ENCODE data around the gene BIRC6. TPM values are rescaled to one million over a fixed set of nuclear protein-coding genes. Genes with fewer than 3 reads are reported as not detected.
"Not testable (repeated sequence)": the region's sequence is repeated elsewhere in the genome, so short reads cannot be mapped to it uniquely, and the experiment has no call there.

Gene BIRC6
- polyA plus RNA-seq, 2 donors, result 10.8 to 16.2 TPM

DNA sequence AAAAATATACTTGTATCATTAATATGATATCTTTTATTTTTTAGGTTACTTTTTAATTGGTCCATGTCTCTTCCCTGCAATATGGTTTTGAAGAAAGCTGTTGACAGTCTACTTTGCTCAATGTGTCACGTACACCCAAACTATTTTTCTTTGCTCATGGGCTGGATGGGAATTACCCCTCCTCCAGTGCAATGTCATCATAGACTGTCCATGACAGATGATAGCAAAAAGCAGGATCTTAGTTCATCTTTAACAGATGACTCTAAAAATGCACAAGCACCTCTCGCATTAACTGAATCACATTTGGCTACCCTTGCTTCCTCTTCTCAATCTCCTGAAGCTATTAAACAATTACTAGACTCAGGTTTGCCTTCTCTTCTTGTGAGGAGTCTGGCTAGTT lies 158.1 kb downstream of the BIRC6 start:
- no peaks in the 10 kb centered on the region for H3K9me3 ChIP-seq (ENCODE audit: control insufficient read depth in 2 of 2, insufficient read depth in 1 of 2, low read depth in 1 of 2, low read length in 1 of 2)
- H3K27me3 ChIP-seq (ENCODE audit: control insufficient read depth in 1 of 2, insufficient read depth in 2 of 2, low read length in 2 of 2), result no peaks in the 10 kb centered on the region
- H3K27ac ChIP-seq (ENCODE audit: low read depth in 2 of 2, low read length in 1 of 2), result no peak overlapping the region
- no peak overlapping the region for H3K4me3 ChIP-seq (ENCODE audit: low read depth in 1 of 2, low read length in 2 of 2)
- no peaks in the 10 kb centered on the region for H3K4me1 ChIP-seq (ENCODE audit: control insufficient read depth in 2 of 2, insufficient read depth in 2 of 2, low read length in 1 of 2)
- peaks cover 7 to 16% of the 10 kb centered on the region in 2 donors for H3K36me3 ChIP-seq (ENCODE audit: control insufficient read depth in 2 of 2, insufficient read depth in 2 of 2, low read length in 1 of 2)
- 94 to 95% methylated on average over 2 of the region's 2 CpGs for WGBS, 2 donors

DNA sequence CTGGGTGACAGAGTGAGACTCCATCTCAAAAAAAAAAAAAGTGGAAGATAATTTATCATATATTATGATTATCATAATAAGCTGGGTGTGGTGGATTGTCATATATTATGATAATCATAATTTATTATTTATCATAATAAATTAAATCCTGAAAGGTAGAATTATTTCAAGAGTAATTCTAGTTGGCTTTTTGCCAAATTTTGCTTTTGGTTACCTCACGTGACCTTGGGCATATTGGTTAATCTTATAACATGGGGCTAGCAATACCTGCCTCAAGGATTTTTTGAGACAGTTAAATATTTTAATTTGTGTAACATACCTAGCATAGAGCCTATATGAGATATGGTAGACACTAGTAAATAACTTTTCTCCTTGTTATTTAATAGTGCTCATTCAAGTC lies 159.7 kb downstream of the BIRC6 start:
- no peaks in the 10 kb centered on the region for H3K9me3 ChIP-seq (ENCODE audit: control insufficient read depth in 2 of 2, insufficient read depth in 1 of 2, low read depth in 1 of 2, low read length in 1 of 2)
- H3K4me3 ChIP-seq (ENCODE audit: low read depth in 1 of 2, low read length in 2 of 2), result no peak overlapping the region
- 58 to 59% methylated on average over 1 of the region's 1 CpG for WGBS, 2 donors
- H3K27ac ChIP-seq (ENCODE audit: low read depth in 2 of 2, low read length in 1 of 2), result no peak overlapping the region
- no peaks in the 10 kb centered on the region for H3K27me3 ChIP-seq (ENCODE audit: control insufficient read depth in 1 of 2, insufficient read depth in 2 of 2, low read length in 2 of 2)
- H3K36me3 ChIP-seq (ENCODE audit: control insufficient read depth in 2 of 2, insufficient read depth in 2 of 2, low read length in 1 of 2), result peaks cover 5 to 16% of the 10 kb centered on the region in 2 donors
- no peaks in the 10 kb centered on the region for H3K4me1 ChIP-seq (ENCODE audit: control insufficient read depth in 2 of 2, insufficient read depth in 2 of 2, low read length in 1 of 2)

- no peak overlapping the region for H3K4me3 ChIP-seq (ENCODE audit: low read depth in 1 of 2, low read length in 2 of 2)
- 89 to 95% methylated on average over 3 of the region's 3 CpGs for WGBS, 2 donors
- peaks cover 4 to 5% of the 10 kb centered on the region in 2 donors for H3K36me3 ChIP-seq (ENCODE audit: control insufficient read depth in 2 of 2, insufficient read depth in 2 of 2, low read length in 1 of 2)
- H3K4me1 ChIP-seq (ENCODE audit: control insufficient read depth in 2 of 2, insufficient read depth in 2 of 2, low read length in 1 of 2), result no peaks in the 10 kb centered on the region
- no peak overlapping the region for H3K27ac ChIP-seq (ENCODE audit: low read depth in 2 of 2, low read length in 1 of 2)
- no peaks in the 10 kb centered on the region for H3K9me3 ChIP-seq (ENCODE audit: control insufficient read depth in 2 of 2, insufficient read depth in 1 of 2, low read depth in 1 of 2, low read length in 1 of 2)
- no peaks in the 10 kb centered on the region for H3K27me3 ChIP-seq (ENCODE audit: control insufficient read depth in 1 of 2, insufficient read depth in 2 of 2, low read length in 2 of 2)
These were observed 165.9 kb downstream of the BIRC6 start for GRCh38 chr2:32522770-32523169.

DNA sequence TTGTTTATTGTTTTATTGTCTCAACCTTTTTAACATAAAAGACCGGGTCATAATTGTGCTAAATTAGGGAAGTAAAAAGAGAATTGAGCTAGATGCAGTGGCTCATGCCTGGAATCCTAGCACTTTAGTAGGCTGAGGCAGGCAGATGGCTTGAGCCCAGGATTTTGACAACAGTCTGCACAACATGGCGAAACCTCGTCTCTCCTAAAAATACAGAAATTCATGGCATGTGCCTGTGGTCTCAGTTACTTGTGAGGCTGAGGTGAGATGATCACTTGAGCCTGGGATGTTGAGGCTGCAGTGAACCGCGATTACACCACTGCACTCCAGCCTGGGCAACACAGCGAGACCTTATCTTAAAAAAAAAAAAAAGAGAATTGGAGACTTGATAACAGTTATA lies 166.9 kb downstream of the BIRC6 start:
- no peaks in the 10 kb centered on the region for H3K9me3 ChIP-seq (ENCODE audit: control insufficient read depth in 2 of 2, insufficient read depth in 1 of 2, low read depth in 1 of 2, low read length in 1 of 2)
- H3K36me3 ChIP-seq (ENCODE audit: control insufficient read depth in 2 of 2, insufficient read depth in 2 of 2, low read length in 1 of 2), result peaks cover 3 to 6% of the 10 kb centered on the region in 2 donors
- no peaks in the 10 kb centered on the region for H3K4me1 ChIP-seq (ENCODE audit: control insufficient read depth in 2 of 2, insufficient read depth in 2 of 2, low read length in 1 of 2)
- H3K4me3 ChIP-seq (ENCODE audit: low read depth in 1 of 2, low read length in 2 of 2), result no peak overlapping the region
- no peak overlapping the region for H3K27ac ChIP-seq (ENCODE audit: low read depth in 2 of 2, low read length in 1 of 2)
- WGBS, 2 donors, result 81 to 88% methylated on average over 6 of the region's 6 CpGs
- no peaks in the 10 kb centered on the region for H3K27me3 ChIP-seq (ENCODE audit: control insufficient read depth in 1 of 2, insufficient read depth in 2 of 2, low read length in 2 of 2)

DNA sequence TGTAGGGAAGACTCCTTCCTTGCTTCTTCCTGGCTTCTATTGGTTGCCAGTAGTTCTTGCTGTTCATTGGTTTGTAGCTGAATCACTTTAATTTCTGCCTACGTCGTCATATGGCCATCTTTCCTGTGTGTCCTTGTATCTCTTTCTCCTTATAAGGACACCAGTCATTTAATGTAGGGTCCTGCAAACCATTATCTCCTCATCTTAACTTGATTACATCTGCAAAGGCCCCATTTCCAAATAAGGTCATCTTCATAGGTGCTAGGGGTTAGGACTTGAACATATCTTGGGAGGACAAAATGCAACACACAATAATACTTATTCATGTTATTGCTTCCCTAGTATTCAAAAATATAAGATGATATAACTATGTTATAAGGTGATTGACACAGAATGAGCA lies 175.5 kb downstream of the BIRC6 start:
- peaks cover 0 to 2% of the 10 kb centered on the region in 2 donors for H3K36me3 ChIP-seq (ENCODE audit: control insufficient read depth in 2 of 2, insufficient read depth in 2 of 2, low read length in 1 of 2)
- H3K4me3 ChIP-seq (ENCODE audit: low read depth in 1 of 2, low read length in 2 of 2), result no peak overlapping the region
- no peaks in the 10 kb centered on the region for H3K27me3 ChIP-seq (ENCODE audit: control insufficient read depth in 1 of 2, insufficient read depth in 2 of 2, low read length in 2 of 2)
- no peaks in the 10 kb centered on the region for H3K4me1 ChIP-seq (ENCODE audit: control insufficient read depth in 2 of 2, insufficient read depth in 2 of 2, low read length in 1 of 2)
- no peak overlapping the region for H3K27ac ChIP-seq (ENCODE audit: low read depth in 2 of 2, low read length in 1 of 2)
- 93 to 96% methylated on average over 2 of the region's 2 CpGs for WGBS, 2 donors
- peaks cover 0 to 2% of the 10 kb centered on the region in 2 donors for H3K9me3 ChIP-seq (ENCODE audit: control insufficient read depth in 2 of 2, insufficient read depth in 1 of 2, low read depth in 1 of 2, low read length in 1 of 2)

- no peak overlapping the region for H3K27ac ChIP-seq (ENCODE audit: low read depth in 2 of 2, low read length in 1 of 2)
- H3K36me3 ChIP-seq (ENCODE audit: control insufficient read depth in 2 of 2, insufficient read depth in 2 of 2, low read length in 1 of 2), result no peaks in the 10 kb centered on the region
- WGBS, 2 donors, result 78 to 91% methylated on average over 1 of the region's 1 CpG
- no peaks in the 10 kb centered on the region for H3K4me1 ChIP-seq (ENCODE audit: control insufficient read depth in 2 of 2, insufficient read depth in 2 of 2, low read length in 1 of 2)
- no peaks in the 10 kb centered on the region for H3K27me3 ChIP-seq (ENCODE audit: control insufficient read depth in 1 of 2, insufficient read depth in 2 of 2, low read length in 2 of 2)
- no peak overlapping the region for H3K4me3 ChIP-seq (ENCODE audit: low read depth in 1 of 2, low read length in 2 of 2)
- H3K9me3 ChIP-seq (ENCODE audit: control insufficient read depth in 2 of 2, insufficient read depth in 1 of 2, low read depth in 1 of 2, low read length in 1 of 2), result peaks cover 0 to 2% of the 10 kb centered on the region in 2 donors
These were observed 176.1 kb downstream of the BIRC6 start for GRCh38 chr2:32532961-32533360.

DNA sequence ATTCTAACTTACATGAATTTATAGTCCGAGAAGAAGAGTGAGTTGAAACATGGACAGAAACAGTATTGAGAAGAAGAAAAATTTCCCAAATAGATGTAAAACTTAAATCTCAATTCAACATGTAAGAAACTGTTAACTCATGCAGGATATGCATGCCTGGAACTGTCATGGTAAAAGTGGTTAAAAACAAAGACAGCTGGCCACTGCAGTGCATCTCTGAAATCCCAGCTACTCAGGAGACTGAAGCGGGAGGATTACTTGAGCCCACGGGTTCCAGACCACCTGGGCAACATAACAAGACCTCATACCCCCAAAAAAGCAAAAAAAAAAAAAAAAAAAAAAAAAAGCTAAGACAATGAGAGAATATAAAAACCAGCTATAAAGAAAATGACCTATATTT lies 178.0 kb downstream of the BIRC6 start:
- H3K4me1 ChIP-seq (ENCODE audit: control insufficient read depth in 2 of 2, insufficient read depth in 2 of 2, low read length in 1 of 2), result no peaks in the 10 kb centered on the region
- H3K4me3 ChIP-seq (ENCODE audit: low read depth in 1 of 2, low read length in 2 of 2), result no peak overlapping the region
- no peaks in the 10 kb centered on the region for H3K36me3 ChIP-seq (ENCODE audit: control insufficient read depth in 2 of 2, insufficient read depth in 2 of 2, low read length in 1 of 2)
- WGBS, 2 donors, result 88 to 92% methylated on average over 3 of the region's 3 CpGs
- H3K27me3 ChIP-seq (ENCODE audit: control insufficient read depth in 1 of 2, insufficient read depth in 2 of 2, low read length in 2 of 2), result no peaks in the 10 kb centered on the region
- H3K9me3 ChIP-seq (ENCODE audit: control insufficient read depth in 2 of 2, insufficient read depth in 1 of 2, low read depth in 1 of 2, low read length in 1 of 2), result peaks cover 0 to 2% of the 10 kb centered on the region in 2 donors
- no peak overlapping the region for H3K27ac ChIP-seq (ENCODE audit: low read depth in 2 of 2, low read length in 1 of 2)

- peaks cover 0 to 2% of the 10 kb centered on the region in 2 donors for H3K9me3 ChIP-seq (ENCODE audit: control insufficient read depth in 2 of 2, insufficient read depth in 1 of 2, low read depth in 1 of 2, low read length in 1 of 2)
- H3K4me3 ChIP-seq (ENCODE audit: low read depth in 1 of 2, low read length in 2 of 2), result no peak overlapping the region
- peaks cover 0 to 3% of the 10 kb centered on the region in 2 donors for H3K36me3 ChIP-seq (ENCODE audit: control insufficient read depth in 2 of 2, insufficient read depth in 2 of 2, low read length in 1 of 2)
- 86 to 93% methylated on average over 2 of the region's 2 CpGs for WGBS, 2 donors
- no peaks in the 10 kb centered on the region for H3K27me3 ChIP-seq (ENCODE audit: control insufficient read depth in 1 of 2, insufficient read depth in 2 of 2, low read length in 2 of 2)
- H3K27ac ChIP-seq (ENCODE audit: low read depth in 2 of 2, low read length in 1 of 2), result no peak overlapping the region
- H3K4me1 ChIP-seq (ENCODE audit: control insufficient read depth in 2 of 2, insufficient read depth in 2 of 2, low read length in 1 of 2), result no peaks in the 10 kb centered on the region
These were observed 181.9 kb downstream of the BIRC6 start for GRCh38 chr2:32538735-32539134.

DNA sequence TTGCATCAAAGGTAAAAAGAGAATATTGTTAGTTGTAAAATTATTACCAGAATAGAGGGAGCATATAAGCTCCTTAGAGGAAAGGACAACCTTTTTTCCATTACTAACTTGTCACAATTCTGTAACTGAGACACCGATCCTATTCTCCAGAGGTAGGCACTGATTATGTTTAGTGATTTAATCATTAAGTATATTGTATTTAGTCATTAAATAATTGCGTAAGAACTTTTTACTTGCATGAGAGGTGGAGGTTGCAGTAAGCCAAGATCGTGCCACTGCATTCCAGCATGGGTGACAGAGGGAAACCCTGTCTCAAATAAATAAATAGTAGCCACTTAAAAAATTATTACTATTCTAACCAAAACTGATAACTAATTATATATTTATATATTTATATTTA lies 195.7 kb downstream of the BIRC6 start:
- H3K36me3 ChIP-seq (ENCODE audit: control insufficient read depth in 2 of 2, insufficient read depth in 2 of 2, low read length in 1 of 2), result not testable (repeated sequence)
- WGBS, 2 donors, result 66 to 88% methylated on average over 3 of the region's 3 CpGs

GRCh38 chr2:32553829-32554432 lies 197.1 kb downstream of the BIRC6 start:
- Histone ChIP-seq H3K27me3 (ENCODE audit: control insufficient read depth in 1 of 2, insufficient read depth in 2 of 2, low read length in 2 of 2) (no peaks in the 10 kb centered on the region), H3K4me3 (ENCODE audit: low read depth in 1 of 2, low read length in 2 of 2) (no peak overlapping the region)
- 68 to 70% methylated on average over 2 of the region's 2 CpGs for WGBS, 2 donors

More for the DNA sequence above, 195.7 kb downstream of the BIRC6 start:
- H3K4me3 ChIP-seq (ENCODE audit: low read depth in 1 of 2, low read length in 2 of 2); H3K4me1 ChIP-seq (ENCODE audit: control insufficient read depth in 2 of 2, insufficient read depth in 2 of 2, low read length in 1 of 2); H3K27me3 ChIP-seq (ENCODE audit: control insufficient read depth in 1 of 2, insufficient read depth in 2 of 2, low read length in 2 of 2); H3K9me3 ChIP-seq (ENCODE audit: control insufficient read depth in 2 of 2, insufficient read depth in 1 of 2, low read depth in 1 of 2, low read length in 1 of 2); H3K27ac ChIP-seq (ENCODE audit: low read depth in 2 of 2, low read length in 1 of 2): not testable (repeated sequence)

More at GRCh38 chr2:32553829-32554432, 197.1 kb downstream of the BIRC6 start:
- Histone ChIP-seq H3K4me1 (ENCODE audit: control insufficient read depth in 2 of 2, insufficient read depth in 2 of 2, low read length in 1 of 2) (no peaks in the 10 kb centered on the region), H3K36me3 (ENCODE audit: control insufficient read depth in 2 of 2, insufficient read depth in 2 of 2, low read length in 1 of 2) (no peaks in the 10 kb centered on the region), H3K9me3 (ENCODE audit: control insufficient read depth in 2 of 2, insufficient read depth in 1 of 2, low read depth in 1 of 2, low read length in 1 of 2) (no peaks in the 10 kb centered on the region), H3K27ac (ENCODE audit: low read depth in 2 of 2, low read length in 1 of 2) (no peak overlapping the region)
